ENCODE results near the gene TRPC4AP.
"Not testable (repeated sequence)": the region's sequence is repeated elsewhere in the genome, so short reads cannot be mapped to it uniquely, and the experiment has no call there.

The TRPC4AP gene

DNA sequence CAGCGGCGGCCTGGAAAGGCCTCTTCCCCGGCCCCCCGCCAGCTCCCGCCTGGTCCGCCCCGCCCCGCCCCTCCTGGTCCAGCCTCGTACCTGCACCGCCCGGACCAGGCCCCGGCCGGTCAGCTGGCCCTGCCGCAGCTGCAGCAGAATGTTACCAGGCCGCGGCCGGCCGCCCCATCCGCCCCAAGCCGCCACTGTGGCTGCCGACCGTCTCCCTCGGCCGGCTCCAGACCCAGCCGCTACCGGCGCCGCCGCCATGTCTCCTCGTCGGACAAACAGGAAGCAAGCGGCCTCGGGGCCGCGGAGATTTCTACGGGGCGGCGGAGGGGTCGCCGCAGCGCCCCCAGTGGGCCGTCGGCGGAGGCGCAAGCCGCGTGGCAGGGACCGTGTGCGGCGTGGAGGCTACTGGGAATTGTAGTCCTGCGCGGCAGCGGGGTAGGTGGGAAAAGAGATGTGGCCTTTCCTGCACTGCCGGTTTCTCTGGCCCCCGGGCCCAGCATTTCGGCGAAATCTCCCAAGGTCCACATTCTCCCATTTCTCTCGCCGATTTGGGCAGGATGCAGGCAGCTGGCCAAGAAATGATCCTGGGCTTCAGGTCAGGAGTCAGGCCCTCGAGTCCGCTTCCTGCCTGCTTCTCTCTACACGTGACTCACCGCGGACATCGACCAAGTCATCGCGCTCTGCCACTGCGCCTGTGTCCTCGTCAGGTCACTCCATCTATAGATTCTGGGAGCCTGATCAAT is at the start of gene TRPC4AP:
TRPC4AP (minus strand) TSS at position 284 of the 743 bp plus-strand sequence; CDS start at position 258, 26 bp downstream.
- DNase-seq (ENCODE audit: low read depth): peak; percentile 84

GRCh38 chr20:35135867-35136586 is 43.4 kb upstream of the TRPC4AP start:
- DNase-seq (ENCODE audit: low read depth): peak; percentile 71

GRCh38 chr20:35134880-35135279 is 42.3 kb upstream of the TRPC4AP start:
- no peak for DNase-seq (ENCODE audit: low read depth)

- no peak for DNase-seq (ENCODE audit: low read depth)
These were observed 41.9 kb upstream of the TRPC4AP start for GRCh38 chr20:35134472-35134871.

- DNase-seq (ENCODE audit: low read depth): no peak
These were observed 41.1 kb upstream of the TRPC4AP start for GRCh38 chr20:35133735-35134134.

- DNase-seq (ENCODE audit: low read depth): no peak
These were observed 40.4 kb upstream of the TRPC4AP start for GRCh38 chr20:35133031-35133430.

DNA sequence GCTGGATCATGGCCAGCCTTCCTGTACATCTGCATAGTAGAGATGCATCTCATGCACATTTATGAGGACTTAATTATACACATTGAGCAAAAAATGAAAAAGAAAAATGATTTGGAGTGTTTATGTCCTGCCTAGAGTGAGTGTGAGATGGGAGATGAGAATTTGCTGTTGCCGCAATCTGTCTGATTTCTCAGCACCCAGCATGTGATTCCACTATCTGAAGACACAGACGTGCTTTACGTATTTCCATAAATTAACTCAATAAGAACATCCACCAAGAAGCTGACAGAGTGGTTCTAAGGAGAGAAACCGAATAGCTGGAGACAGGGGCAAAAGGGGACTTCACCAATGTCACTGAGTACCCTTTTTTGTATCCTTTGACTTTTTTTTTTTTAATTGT is 39.3 kb upstream of the TRPC4AP start:
- no peak for DNase-seq (ENCODE audit: low read depth)

DNA sequence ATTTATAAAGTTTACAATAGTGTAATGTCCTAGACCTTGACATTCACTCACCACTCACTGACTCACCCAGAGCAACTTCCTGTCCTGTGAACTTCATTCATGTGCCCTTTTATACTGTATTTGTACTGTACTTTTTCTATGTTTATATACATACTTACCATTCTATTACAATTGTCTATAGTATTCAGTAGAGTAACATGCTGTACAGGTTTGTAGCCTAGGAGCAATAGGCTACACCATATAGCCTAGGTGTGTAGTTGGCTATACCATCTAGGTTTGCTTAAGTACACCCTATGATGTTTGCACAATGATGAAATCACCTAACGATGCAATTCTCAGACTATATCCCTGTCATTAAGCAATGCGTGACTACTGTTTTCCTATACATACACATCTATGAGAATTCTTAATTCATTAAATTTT is 37.1 kb upstream of the TRPC4AP start:
- DNase-seq (ENCODE audit: low read depth): no peak

- DNase-seq (ENCODE audit: low read depth): no peak
These were observed 33.1 kb upstream of the TRPC4AP start for GRCh38 chr20:35125753-35126152.

DNA sequence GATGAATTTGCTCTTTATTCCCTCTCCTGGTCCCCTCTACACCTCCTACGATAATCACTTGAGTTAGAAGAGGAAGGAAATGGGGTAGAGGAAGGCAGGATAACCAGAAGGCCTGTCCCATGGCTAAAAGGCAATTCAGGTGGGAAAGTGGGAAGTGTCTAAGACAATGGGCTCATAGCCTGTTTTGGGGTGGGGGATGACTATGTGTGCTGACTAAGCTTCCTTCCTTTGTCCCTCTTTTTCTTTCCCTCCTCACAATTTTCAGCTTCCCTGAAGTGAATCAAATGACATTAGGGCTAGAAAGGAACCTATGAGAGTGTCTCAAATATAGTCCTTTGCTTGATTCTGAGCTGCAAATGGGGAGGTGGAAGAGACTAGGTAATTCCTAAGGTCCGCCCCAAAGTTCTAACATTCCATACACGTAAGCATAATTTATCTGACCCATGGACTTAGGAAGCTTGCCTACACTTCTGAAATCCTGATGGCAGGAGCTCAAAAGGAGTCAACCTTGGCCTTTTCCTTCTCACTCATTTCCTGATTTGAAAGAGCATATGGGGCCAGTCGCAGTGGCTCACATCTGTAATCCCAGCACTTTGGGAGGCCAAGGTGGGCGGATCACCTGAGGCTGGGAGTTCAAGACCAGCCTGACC is 30.3 kb upstream of the TRPC4AP start:
- no peak for DNase-seq (ENCODE audit: low read depth)

- no peak for DNase-seq (ENCODE audit: low read depth)
These were observed 28.6 kb upstream of the TRPC4AP start for GRCh38 chr20:35121186-35121585.

DNA sequence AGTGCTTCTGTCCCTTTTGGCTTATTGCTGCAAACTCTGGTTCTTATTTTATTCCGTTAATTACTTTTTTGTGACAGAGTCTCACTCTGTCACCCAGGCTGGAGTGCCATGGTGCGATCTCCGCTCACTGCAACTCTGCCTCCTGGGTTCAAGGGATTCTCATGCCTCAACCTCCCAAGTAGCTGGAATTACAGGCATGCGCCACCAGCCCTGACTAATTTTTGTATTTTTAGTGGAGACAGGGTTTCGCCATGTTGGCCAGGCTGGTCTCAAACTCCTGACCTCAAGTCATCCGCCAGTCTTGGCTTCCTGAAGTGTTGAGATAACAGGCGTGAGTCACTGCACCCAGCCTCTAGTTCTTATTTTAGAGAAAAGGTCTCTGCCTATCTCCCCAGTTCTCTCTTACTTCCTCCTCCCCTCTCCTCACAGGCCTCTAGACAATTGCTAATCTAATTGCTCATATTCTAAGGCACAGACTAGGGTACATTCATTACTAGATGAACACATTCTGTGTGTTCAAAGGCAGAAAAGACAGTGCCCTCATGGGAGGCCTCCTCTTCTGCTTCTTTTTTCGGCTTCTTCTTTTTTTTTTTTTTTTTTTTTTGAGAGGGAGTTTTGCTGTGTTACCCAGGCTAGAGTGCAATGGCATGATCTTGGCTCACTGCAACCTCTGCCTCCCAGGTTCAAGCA is 27.6 kb upstream of the TRPC4AP start:
- DNase-seq (ENCODE audit: low read depth): no peak

GRCh38 chr20:35117629-35118028 is 25.0 kb upstream of the TRPC4AP start:
- no peak for DNase-seq (ENCODE audit: low read depth)

DNA sequence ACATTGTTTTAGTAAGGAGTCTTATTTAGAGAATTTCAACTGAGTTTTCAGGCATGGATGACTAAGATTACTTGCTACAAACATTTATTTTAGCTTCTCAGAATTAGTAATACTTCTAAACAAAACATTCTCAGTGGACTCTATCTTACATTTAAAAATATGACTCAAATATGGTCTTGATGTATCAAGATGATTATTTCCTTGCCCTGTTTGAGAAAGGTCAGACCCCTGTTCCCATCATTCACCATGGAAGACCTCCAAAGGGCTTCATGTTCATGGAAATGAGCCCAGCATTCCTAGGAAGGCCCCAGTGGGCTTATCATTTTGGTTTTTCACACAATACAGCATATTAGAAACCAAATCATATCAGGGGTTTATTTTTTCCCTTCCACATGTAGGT is 24.6 kb upstream of the TRPC4AP start:
- DNase-seq (ENCODE audit: low read depth): no peak

DNA sequence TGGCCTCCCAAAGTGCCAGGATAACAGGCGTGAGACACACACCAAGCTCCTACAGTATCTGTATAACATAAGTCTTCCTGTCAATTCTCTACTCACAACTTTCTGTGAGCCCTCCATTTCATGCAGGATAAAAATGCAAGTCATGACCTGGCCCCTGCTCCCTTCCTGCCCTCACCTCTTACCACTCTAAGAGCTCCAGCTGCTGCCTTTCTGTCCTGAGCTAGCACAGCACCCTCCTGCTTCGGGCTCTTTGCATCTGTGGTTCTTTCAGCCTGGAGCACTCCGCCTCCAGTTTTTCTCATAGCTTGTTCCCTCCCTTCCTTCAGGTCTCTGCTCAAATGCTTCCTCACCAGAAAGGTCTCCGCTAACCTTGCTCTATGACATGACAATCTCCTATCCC is 23.7 kb upstream of the TRPC4AP start:
- no peak for DNase-seq (ENCODE audit: low read depth)

DNA sequence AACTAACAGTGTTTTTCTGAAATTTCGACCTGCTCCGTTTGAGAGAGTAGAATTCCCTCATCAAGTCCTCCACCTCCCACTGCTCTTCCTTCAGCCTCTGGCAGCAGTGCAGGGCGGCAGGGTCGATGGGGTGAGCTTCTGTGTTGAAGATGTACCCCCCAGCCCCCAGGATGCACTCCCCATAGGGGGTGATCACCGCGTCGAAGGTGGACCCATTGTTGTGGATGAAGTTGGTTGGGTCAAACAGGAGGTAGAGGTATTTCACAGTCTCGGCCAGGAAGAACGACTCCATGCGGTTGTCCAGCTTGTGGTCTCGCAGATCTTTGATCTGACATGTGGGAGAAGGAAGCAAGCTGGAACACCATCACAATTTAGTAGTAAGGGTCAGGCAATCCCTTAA is 23.0 kb upstream of the TRPC4AP start:
- no peak for DNase-seq (ENCODE audit: low read depth)

- not testable (repeated sequence) for DNase-seq (ENCODE audit: low read depth)
These were observed 19.7 kb upstream of the TRPC4AP start for GRCh38 chr20:35112276-35112675.

DNA sequence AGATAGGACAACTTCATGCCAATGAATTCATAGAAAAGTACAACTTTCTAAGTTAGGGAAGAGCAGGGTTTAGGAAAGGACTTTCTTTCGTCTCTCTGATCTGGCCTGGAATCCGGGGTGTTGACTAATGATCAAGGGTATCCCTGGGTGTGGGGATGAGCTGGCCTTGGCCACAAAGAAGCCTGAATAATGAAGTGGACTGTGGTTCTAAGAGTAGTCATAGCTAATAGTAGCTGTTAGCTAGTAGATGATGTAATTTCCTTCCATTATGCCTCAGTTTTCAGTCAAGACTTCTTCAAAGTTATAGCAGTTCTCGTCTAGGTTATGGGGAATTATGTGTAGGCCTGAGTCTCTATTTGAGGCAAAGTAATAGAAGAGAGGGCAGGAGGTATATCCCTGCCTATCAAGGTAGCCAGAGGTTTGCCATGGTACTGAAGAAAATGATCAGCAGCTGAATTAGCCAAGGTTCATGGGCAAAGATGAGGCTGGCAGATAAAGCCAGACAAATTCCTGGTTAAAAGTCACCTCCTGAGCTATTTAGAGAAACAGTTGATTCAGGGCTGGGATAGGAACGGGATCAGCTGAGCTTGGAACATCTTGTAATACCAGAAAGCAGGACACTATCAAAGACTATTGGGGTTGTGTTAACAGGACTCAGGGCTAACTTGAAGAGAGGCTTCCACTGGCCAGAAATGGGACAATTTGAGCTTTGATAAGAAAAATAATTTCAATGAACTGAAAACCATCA is 18.7 kb upstream of the TRPC4AP start:
- no peak for DNase-seq (ENCODE audit: low read depth)

DNA sequence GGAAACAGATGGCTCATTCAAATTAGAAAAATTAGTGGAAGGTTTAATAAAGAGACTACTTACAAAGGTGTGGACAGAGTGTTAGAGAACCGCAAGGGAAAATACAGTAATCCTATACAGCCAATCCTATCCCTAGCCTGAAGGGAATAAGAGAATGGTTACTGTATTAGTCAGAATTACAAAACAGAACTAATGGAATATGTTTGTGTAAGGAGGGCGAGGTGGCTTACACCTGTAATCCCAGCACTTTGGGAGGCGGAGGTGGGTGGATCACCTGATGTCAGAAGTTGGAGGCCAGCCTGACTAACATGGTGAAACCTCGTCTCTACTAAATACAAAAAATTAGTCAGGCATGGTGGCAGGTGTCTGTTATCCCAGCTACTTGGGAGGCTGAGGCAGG is 16.3 kb upstream of the TRPC4AP start:
- no peak for DNase-seq (ENCODE audit: low read depth)

DNA sequence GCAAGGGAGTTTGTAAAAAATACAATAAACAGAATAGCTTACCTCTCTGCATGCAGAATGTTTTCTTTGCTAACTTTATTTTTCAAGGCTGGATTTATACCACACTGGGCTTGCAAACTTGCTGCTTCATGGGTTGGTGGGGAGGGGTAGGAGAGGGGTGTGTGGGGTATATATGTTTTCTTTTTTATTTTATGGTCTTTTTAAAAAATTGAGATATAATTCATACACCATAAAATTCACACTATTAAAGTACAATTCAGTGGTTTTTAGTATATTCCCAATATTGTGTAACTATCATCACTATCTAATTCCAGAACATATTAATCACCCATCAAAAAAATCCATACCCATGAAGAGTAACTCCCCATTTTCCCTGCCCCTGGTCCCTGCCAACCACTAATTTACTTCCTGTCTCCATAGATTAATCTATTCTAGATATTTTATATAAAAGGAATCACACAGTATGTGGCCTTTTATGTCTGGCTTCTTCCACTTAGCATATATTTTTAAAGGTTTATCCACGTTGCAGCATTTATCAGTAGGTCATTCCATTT is 14.3 kb upstream of the TRPC4AP start:
- DNase-seq (ENCODE audit: low read depth): no peak

- DNase-seq (ENCODE audit: low read depth): no peak
These were observed 12.2 kb upstream of the TRPC4AP start for GRCh38 chr20:35104685-35105295.

Data from fibroblast of gingiva (primary cell).